Measurements from ENCODE around the gene GEN1.
A peak's percentile ranks its signal among the peaks of the same experiment; 100 is the strongest.
"Not testable (repeated sequence)": the region's sequence is repeated elsewhere in the genome, so short reads cannot be mapped to it uniquely, and the experiment has no call there.

Gene GEN1

DNA sequence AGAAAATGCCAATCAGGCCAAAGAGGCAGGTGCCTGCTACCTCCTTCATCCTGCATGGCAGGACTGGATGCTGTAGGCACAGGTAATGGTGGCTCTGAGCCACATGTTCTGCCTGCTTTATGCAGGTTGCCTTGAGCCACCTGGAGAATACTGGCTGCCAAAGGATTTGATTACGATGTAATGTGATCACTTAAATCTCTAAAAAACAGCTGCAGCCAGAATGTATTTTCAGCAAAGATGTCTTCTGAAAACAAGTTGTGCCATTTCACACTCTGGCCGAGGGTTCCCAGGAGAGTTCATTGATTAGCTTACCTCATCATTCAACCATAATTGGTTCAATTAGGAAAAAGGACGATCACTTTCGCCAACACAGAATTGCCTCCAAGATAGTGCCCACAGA, 44.4 kb downstream of the GEN1 start:
- no peak for DNase-seq

DNA sequence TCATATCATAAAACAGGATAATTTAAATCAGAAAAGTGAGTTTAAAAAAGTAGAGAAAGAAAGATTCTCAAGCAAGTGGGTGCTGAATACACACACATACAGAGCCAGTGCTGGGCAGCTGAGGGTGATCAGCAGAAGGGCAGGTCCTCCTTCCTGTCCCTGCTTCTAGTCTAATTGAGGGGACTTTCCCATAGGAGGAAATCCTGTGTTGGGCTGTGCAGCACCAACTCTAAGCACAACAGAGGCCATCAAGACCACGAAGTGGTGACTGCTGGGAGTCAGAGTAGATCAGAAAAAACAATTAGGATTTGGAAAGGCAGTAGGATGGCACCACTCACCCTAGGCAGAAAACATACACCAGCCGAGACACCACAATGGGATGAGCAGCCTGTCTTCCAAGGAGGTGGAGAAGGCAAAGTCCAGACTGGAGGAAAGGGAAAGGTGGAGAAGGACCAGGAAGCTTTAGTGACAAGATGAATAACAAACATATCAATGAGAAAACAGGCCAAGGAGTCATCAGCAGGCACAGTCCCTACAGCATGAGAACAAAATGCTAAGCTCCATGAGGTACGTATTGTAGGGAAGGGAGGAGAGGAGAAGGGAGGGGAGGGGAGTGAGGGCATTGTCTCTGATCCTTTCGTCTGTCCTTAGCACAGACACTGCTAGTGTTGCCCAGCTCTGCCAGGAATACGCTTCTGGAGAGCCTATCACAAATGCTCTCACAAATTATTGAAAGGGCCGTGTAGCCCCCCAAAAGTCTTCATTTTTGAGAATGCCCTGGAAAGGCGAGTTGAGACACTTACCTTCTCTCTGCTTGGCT, 45.6 kb downstream of the GEN1 start:
- DNase-seq = no peak

DNA sequence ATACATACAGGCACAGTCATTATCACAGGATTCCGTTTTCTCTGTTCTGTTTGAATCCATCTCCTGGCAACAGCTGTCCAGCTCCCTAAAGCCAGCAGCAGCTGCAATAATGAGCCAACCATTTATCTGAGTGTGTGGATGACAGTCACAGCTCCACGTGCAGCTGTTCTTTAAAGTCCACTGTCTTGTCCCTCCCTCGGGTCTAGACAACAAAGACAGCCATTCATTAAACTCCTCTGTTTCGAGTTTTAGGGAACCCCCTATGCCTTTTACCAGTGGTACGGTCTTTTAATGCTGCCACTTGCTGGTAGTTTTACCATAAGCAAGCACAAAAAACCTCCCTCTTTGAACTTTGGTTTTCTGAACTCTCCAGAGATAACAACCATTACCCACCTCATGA, 46.3 kb downstream of the GEN1 start:
- no peak for DNase-seq

DNA sequence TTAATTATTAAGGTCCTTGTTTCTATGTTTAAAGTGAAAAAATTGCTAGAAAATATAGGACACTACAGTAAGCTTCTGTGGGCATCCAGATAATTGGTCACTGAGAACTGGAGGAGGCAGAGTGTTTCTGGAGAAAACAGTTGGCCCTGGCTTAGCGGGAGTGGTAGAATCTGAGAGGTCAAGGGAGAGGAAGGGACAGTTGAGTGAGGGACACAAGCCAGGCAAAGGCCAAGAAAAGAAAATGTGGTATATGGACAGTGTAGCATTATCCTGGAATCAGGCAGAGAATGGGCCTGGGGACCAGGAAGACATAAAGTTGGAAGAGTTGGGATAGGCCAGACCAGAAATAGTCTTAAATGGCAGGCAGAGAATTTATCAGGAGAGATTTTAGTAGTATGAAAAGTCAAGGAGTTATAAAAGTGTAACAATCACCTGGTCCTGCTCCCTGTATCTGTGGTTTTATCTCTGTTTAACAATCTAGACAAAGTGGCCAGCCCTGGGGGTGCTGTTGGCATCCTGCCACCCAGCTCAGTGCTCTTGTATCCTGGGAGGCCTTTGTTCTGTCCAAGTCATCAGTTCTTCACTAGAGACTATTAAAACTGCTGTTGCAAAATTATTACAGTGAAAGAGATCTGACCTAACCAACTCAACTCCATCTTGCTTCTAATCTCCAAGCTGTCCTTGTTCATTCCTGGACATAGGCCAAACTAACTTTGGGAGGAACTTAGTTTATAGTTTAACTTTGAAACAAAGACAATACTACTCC, 46.9 kb downstream of the GEN1 start:
- DNase-seq = no peak

DNA sequence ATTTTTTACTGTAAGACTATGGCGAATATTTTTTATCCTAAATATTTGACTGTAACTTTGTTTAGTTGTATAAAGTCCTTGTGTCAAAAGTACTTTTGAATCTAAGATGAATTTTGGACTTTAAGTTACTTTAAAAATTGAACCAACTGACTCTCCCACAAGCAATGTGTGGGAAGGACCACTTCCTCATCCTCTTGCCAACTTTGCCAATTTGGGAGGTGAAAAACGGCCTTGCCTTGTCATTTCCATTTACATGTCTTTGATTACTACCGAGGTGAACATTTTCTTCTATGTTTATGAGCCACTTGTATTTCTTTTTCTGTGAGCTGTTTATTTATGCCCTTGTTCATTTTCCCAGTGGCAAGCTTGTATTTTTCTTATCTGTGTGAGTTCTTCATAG, 49.6 kb downstream of the GEN1 start:
- no peak for DNase-seq

DNA sequence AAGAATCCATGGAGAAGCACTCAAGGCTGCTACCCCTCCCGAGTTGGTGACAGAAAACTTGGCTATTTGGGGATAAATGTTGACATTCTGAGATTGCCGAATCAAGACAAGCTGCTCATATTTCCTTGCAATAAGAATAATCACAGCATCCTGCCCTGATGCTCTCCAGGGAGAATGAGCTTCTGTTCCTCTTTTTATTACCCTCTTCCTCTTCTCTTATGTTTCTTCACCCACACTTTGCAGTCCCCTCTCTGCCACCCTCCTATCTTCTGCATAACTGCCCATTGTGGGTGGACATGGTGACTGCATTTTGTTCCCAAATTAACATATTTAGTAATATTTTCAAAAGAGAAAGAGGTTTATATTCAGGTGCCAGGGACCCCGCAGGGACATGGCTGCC, 50.4 kb downstream of the GEN1 start:
- no peak for DNase-seq

DNA sequence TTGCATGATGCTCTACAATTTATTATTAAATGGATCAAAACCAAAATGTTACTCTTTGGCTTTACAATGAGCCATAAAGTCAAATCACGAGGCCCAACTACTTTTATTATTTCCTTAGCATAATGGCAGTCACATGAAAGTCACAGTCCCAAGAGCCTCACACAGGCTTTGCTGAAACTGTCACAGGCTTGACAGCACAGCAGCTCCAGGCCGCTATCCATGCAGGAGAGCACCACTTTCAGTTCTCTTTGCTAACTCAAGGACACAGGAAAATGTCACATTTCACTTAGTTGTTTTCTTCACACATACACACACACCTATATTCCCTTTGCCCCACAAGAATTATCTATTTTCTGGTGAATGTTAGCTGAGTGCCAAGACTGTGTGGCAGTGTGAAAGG, 51.2 kb downstream of the GEN1 start:
- DNase-seq = no peak

DNA sequence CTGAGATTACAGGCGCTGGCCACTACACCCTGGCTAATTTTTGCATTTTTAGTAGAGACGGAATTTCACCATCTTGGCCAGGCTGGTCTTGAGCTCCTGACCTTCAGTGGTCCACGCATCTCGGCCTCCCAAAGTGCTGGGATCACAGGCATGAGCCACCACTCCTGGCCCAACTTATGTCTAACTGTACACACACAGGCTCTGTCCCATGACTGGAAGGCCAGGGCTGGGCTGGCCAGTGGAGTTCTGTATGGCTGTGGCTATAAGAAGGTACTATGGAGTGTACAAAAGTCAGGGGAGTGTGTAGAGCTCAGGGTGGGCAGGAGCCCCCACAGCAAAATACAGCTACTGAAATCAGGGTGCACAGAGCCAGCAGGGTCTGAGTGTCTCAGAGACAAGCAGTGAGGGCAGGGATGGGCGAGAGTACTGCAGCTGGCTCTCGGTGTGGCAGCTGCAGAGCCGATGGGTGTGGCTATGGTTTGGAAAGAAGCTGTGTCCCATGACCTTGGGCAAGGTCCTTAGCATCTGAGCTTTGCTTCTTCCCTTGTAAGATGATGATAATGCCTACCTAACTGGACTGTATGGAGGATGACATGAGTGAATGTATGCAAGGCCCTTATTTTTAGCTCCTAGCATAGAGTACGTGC, 51.9 kb downstream of the GEN1 start:
- no peak for DNase-seq

DNA sequence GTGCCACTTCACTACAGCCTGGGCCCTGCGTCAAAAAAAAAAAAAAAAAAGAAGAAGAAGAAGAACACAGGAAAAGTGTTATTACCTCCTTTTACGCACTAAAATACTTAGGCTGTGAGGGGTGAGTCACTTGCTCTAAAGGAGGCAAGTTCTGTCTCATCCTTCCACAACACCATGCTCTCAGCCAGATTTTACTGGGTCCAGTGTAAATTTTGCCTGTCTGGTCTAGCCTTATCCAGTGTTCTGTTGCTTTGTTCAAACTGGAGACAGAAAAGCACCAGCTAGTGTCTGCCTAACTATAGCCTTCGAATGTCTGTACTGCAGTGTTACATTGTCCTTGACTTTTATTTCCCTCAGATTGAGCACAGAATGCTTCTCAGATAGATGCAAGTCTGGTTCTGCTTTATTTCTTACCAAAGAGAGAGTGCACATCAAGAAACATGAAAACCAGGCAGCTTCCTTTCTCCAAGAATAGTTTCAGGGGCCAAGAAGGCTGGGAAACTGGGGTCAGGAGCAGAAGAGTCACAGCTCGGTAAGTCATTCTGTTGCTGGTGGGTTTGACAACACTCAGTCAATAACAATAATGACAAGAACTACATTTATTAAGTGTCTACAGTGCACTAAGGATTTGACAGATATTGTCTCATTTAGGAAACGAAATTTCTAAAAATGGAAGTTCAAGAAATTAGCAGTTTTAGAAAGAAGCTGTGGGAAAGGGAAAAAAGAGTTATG, 59.2 kb downstream of the GEN1 start:
- peak; percentile 76 for DNase-seq

DNA sequence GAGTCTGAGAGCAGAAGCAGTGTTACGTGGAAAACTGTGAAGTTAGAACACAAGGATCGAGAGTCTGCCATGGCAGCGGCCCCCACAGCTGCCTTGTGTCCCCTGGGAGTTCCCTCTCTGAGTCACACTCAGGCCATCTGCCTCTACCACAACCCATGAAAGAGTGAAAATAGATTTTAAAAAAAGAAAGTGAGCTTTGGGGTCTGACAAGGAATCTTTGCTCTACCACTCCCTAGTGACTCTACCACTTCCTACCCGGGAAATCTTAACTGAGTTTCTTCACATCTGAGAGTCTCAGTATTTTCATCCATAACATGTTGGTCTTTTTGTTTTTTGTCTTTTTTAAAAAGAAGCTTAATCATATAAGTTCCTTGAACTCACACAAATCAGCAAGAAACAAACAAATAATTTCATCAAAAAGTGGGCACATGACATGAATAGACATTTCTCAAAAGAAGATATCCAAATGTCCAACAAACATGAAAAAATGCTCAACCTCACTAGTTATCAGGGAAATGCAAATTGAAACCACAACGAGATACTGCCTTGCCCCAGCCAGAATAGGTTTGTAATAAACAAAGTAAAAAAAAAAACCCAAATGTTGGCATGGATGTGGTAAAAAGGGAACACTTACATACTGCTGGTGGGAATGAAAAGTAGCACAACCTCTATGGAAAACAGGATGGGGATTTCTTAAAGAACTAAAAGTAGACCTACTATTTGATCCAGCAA, 60.0 kb downstream of the GEN1 start:
- DNase-seq = no peak

DNA sequence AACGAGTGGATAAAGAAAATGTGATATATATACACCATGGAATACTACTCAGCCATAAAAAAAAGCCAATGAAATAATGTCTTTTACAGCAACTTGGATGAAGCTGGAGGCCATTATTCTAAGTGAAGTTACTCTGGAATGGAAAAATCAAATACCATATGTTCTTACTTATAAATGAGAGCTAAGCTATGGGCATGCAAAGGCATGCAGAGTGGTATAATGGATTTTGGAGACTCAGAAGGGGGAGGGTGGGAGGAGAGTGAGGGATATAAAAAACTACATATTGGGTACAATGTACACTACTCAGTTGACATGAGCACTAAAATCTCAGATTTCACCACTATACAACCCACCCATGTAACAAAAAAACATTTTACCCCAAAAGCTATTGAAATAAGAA, 60.7 kb downstream of the GEN1 start:
- no peak for DNase-seq

DNA sequence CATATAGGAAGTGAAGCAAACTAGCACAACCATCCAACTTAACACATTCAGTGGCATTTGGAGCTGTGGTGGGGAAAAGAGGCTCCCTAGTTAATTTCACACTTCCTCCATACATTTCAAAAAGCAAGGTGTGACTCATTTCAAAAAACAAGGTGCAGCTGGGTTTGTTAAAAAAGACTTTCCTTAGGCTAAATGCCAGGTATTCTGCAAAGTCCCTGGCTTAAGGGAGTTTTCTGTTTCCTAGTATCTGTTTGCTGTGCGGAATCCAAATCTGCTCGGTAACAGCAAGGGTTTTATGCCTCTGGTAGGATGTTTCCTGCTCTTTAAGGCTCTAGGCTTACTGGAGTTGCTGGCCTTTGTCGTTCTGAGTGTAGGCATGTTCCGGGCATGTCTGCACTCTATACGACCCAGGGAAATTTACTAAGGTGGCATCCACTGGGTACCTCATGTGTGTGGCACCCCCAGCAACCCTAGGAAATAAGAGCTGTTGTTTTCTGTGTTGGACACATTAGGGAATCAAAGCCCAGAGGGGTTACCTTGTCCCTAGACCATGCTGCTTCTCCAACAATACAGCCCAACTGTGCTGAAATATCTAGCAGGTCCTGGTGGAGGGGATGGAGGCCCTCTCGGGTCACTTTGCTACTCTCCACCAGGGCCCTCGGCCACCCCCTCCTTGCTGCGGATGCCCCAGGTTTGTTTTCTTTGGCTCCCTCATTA, 61.7 kb downstream of the GEN1 start:
- DNase-seq = no peak

DNA sequence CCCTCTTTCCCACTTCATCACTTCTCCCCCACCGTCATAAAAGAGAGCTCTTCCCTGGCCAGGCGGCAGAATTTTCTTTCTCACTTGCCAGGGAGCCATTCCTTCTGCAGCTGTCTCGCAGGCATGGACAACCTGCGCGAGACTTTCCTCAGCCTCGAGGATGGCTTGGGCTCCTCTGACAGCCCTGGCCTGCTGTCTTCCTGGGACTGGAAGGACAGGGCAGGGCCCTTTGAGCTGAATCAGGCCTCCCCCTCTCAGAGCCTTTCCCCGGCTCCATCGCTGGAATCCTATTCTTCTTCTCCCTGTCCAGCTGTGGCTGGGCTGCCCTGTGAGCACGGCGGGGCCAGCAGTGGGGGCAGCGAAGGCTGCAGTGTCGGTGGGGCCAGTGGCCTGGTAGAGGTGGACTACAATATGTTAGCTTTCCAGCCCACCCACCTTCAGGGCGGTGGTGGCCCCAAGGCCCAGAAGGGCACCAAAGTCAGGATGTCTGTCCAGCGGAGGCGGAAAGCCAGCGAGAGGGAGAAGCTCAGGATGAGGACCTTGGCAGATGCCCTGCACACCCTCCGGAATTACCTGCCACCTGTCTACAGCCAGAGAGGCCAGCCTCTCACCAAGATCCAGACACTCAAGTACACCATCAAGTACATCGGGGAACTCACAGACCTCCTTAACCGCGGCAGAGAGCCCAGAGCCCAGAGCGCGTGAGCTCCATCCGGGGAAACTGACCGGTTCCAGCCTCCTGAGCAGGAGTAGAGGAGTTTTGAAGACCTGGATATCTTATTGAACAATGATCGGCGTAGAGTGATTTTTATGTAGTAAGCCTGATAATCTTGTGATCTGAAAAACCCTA, 62.7 kb downstream of the GEN1 start, which contains the start of gene MSGN1:
Gene MSGN1 (plus strand): TSS at position 65 of the 850 bp plus-strand sequence. CDS start 59 bp downstream, at position 124.
- DNase-seq = no peak

DNA sequence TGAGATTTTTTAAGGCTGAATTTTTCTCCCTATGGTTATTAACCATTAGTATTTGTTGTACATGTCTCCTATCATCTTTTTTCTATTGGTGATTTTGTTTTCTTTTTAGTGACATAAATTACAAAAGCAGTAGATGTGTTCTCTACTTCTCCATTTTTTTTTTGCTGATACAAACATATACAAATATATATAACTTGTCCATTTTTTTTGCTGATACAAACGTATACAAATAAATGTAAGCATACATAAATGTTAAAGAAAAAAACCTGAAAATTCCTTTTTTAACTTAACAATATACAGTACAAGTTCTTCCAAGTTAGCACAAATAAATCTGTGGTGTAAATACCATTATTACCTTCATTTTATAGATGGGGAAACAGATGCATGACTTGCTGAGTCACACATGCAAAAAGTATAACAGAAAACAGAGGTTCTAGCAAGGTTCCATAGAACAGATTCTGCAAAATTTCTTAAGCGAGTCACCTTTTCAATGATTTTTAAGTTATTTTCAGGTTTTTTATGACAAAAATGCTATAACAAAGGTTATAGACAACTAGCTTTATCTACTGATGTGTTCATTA, 64.4 kb downstream of the GEN1 start:
- DNase-seq = no peak

DNA sequence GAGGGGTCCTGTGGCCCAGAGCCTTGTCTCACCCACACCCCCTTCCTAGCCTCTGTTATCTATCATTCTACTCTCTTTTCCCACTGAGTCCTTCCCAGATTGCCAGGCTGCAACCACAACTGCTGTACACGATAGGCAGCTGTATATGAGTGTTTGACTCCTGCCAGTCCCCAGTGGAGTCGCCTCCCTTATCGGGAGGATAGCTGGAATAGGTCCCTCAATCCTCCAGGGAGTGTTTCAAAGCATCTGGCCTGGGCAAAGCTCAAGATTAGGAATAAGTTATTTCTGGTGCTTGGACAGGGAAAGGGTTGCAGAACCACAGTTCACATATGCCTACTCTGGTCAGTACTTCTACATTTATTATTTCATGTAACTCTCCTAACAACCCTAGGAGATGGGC, 67.1 kb downstream of the GEN1 start:
- DNase-seq = no peak

DNA sequence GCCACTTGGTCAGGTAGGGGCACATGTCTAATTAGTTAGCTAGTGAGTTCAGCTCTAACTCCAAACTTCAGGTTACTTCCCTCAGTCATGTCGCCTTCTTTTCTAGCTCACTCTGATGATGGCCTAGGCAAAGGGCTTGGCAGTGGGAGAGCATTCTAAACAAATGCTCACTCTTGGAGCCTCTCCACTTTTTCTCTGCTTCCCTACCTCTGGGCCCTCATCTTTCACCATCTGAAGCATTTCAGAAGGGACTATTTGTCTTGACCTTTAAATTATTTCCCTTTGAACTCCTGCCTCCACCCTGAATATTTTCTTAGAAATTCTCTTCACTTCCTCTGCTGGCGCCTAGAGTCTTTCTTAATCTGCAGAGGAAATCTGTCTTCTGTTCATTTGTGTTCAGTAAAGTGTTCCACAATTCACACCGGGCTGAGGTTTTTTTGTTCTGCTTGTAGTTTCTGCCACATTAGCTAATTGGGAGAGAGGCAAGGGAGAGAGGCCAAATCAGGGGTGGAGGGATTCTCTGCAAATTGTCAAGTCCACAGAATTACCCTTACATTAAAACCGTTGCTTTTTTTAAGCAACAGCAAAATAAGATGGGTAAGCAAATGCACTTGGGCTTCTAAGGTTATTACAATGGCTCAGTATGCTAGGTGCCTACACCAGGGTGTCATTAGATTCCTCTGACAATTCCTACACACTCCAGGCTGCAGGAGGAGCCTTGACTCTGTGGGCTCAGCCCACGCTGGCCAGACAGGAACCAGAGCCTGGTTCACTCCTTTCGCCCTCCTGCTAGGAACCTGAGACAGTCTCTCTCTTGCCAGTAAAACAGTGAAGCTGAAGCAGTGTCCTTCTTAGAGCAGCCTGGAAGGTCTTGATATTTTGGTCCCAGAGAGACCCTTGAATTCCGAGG, 67.9 kb downstream of the GEN1 start:
- DNase-seq = peak; percentile 77

DNA sequence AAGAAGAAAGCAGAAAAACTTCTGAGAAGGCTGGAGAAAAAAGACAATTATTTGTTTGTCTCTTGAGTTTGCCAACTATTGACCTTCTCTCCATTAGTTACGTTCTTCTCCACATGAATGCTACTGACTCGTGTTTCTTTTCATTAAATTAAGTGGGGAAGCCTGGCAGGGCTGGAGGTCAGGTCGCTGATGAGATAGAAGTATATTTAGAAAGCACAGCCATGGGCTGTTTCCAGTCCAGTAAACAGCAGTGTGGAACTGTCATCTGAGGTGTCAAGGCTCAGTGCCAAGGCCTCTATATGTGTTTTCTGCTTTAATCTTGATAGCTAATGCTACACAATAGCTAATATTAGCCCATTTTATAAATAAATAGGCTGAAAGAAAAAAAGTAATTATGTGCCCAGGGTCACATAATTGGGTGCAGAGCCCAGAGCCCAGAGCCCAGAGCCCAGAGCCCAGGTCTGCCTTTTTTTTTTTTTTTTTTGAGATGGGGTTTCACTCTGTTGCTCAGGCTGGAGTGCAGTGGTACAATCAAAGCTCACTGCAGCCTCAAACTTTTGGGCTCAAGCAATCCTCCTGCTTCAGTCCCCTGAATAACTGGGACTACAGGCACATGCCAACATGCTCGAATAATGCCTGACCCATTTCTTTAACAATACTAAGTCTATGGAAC, 68.6 kb downstream of the GEN1 start:
- DNase-seq = no peak

DNA sequence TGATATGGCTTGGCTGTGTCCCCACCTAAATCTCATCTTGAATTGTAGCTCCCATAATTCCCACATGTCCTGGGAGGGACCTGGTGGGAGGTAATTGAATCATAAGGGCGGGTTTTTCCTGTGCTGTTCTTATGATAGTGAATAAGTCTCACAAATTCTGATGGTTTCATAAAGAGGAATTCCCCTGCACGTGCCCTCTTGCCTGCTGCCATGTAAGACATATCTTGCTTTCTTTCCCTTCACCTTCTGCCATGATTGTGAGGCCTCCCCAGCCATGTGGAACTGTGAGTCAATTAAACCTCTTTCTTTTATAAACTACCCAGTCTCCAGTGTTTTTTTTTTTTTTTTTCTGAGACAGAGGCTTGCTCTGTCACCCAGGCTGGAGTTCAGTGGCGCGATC, 69.7 kb downstream of the GEN1 start:
- not testable (repeated sequence) for DNase-seq

DNA sequence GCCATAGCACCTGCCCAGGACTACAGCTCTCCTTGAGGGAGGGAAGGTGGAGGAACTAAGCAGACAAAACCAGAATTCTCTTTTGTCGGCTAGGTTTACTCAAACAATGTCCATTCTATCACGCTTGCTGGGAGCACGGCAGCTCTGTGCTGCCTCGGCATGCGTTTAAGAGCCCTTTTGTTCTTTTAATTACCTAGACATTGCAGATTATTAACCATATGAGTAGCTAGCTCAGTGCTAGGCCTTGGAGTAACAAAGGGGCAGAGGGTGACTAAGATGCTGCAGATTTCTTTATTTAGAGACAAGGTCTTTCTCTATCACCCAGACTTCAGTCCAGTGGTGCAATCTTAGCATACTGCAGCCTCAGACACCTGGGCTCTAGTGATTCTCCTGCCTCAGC, 73.4 kb downstream of the GEN1 start:
- DNase-seq = no peak
